Thyroid gland (tissue), 4 donors: ENCODE measurements around the gene ITCH. TPM values are rescaled to one million over a fixed set of nuclear protein-coding genes. Genes with fewer than 3 reads are reported as not detected.
"Not testable (repeated sequence)": the region's sequence is repeated elsewhere in the genome, so short reads cannot be mapped to it uniquely, and the experiment has no call there.

Experiments
- DNase-seq, 2 donors: peaks; one replicate each; pipeline ENCODE4 v3.0.0-alpha.2; 2019
- H3K27ac ChIP-seq, 3 donors: fragments of 200-600 bp; sonication (generic); 1 replicate in 2 of 3; 2 replicates in 1 of 3; pipeline ENCODE4 v1.5.1; 2016 to 2019; ENCODE audit warnings: mild to moderate bottlenecking in 1 of 3, moderate library complexity in 1 of 3
- H3K27me3 ChIP-seq: fragments of 200-600 bp; sonication (generic); one replicate; pipeline ENCODE4 v1.5.1; 2019
- H3K36me3 ChIP-seq, 2 donors: fragments of 200-600 bp; sonication (generic); one replicate each; pipeline ENCODE4 v1.5.1; 2016 to 2019
- H3K4me1 ChIP-seq, 2 donors: fragments of 200-600 bp; sonication (generic); one replicate each; pipeline ENCODE4 v1.5.1; 2017 to 2019
- H3K4me3 ChIP-seq, 3 donors: fragments of 200-600 bp; sonication (generic); replicated peaks in 1 of 3; 1 replicate in 2 of 3; 2 replicates in 1 of 3; pipeline ENCODE4 v1.5.1; 2016; ENCODE audit warnings: mild to moderate bottlenecking in 1 of 3
- H3K9me3 ChIP-seq: fragments of 200-600 bp; sonication (generic); one replicate; pipeline ENCODE4 v1.5.1; 2017
- POLR2A ChIP-seq, 2 donors: fragments of 450-650 bp; IDR thresholded peaks; one replicate each; pipeline ENCODE4 v1.6.1; 2017; ENCODE audit warnings: antibody characterized with exemption in 2 of 2, mild to moderate bottlenecking in 2 of 2, moderate library complexity in 1 of 2
- WGBS, 2 donors: methylation state at CpG; one replicate each; pipeline ENCODE4 v1.1.5; 2017; 5-methylcytosine and 5-hydroxymethylcytosine counted together
- intact Hi-C: fragments of 100-400 bp; cut with DNase I; formaldehyde crosslinking; loops from one replicate; pipeline ENCODE4 v1.15.1; 2023
- total RNA-seq, 4 donors: library from RNA; depleted of rRNA; stranded (reverse); fragments of >200 nt; gene quantifications; one replicate each; pipeline ENCODE4 v1.2.3, GENCODE V29; 2016
- TF ChIP-seq, protein P1 (sequence below), 6 experiments: fragments of 200-600 bp in 3 of 6; fragments of 450-650 bp in 3 of 6; sonication (generic) in 3 of 6; IDR thresholded peaks; one replicate each; pipeline ENCODE4 v1.5.1; 2016 to 2019; ENCODE audit warnings: antibody characterized with exemption in 6 of 6, mild to moderate bottlenecking in 2 of 6, inconsistent platforms in 1 of 6, moderate library complexity in 1 of 6

ITCH gene
- total RNA-seq, 4 donors from 2014 or later: 67.5 to 120 (median 75.5) TPM

GRCh38 chr20:34493646-34494045 lies 130.6 kb downstream of the ITCH start:
- WGBS, 2 donors: 90 to 91% methylated on average over 4 of the region's 4 CpGs
- intact Hi-C loops: no loop called here
- TF ChIP-seq POLR2A (IDR thresholded peaks at IDR 0.05): no peak
- TF ChIP-seq, protein P1, sequence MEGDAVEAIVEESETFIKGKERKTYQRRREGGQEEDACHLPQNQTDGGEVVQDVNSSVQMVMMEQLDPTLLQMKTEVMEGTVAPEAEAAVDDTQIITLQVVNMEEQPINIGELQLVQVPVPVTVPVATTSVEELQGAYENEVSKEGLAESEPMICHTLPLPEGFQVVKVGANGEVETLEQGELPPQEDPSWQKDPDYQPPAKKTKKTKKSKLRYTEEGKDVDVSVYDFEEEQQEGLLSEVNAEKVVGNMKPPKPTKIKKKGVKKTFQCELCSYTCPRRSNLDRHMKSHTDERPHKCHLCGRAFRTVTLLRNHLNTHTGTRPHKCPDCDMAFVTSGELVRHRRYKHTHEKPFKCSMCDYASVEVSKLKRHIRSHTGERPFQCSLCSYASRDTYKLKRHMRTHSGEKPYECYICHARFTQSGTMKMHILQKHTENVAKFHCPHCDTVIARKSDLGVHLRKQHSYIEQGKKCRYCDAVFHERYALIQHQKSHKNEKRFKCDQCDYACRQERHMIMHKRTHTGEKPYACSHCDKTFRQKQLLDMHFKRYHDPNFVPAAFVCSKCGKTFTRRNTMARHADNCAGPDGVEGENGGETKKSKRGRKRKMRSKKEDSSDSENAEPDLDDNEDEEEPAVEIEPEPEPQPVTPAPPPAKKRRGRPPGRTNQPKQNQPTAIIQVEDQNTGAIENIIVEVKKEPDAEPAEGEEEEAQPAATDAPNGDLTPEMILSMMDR (IDR thresholded peaks at IDR 0.05): no peak
- H3K27me3 ChIP-seq: no peaks in the 10 kb centered on the region
- DNase-seq: no peak
- no peaks in the 10 kb centered on the region for H3K9me3 ChIP-seq
- no peak overlapping the region for H3K27ac ChIP-seq
- no peak overlapping the region for H3K4me3 ChIP-seq
- no peaks in the 10 kb centered on the region for H3K4me1 ChIP-seq
- H3K36me3 ChIP-seq: peaks cover 8 to 40% of the 10 kb centered on the region in 2 donors

GRCh38 chr20:34495307-34495706 lies 132.2 kb downstream of the ITCH start:
- Histone ChIP-seq H3K4me3 (no peak overlapping the region), H3K9me3 (no peaks in the 10 kb centered on the region), H3K36me3 (peaks cover 0 to 30% of the 10 kb centered on the region in 2 donors), H3K27ac (no peak overlapping the region), H3K4me1 (no peaks in the 10 kb centered on the region), H3K27me3 (no peaks in the 10 kb centered on the region)
- no peak for DNase-seq
- intact Hi-C loops: no loop called here
- TF ChIP-seq POLR2A (IDR thresholded peaks at IDR 0.05): no peak
- TF ChIP-seq, protein P1 (IDR thresholded peaks at IDR 0.05): no peak
- WGBS, 2 donors: 96 to 97% methylated on average over 7 of the region's 7 CpGs

- H3K4me3 ChIP-seq: no peak overlapping the region
- peaks cover 0 to 24% of the 10 kb centered on the region in 2 donors for H3K36me3 ChIP-seq
- intact Hi-C loops: no loop called here
- no peak for DNase-seq
- H3K4me1 ChIP-seq: no peaks in the 10 kb centered on the region
- no peak overlapping the region for H3K27ac ChIP-seq
- no peaks in the 10 kb centered on the region for H3K27me3 ChIP-seq
- TF ChIP-seq POLR2A (IDR thresholded peaks at IDR 0.05): no peak
- TF ChIP-seq, protein P1 (IDR thresholded peaks at IDR 0.05): no peak
- 89 to 92% methylated on average over 1 of the region's 1 CpG for WGBS, 2 donors
- no peaks in the 10 kb centered on the region for H3K9me3 ChIP-seq
Measured at GRCh38 chr20:34495916-34496315, 132.8 kb downstream of the ITCH start.

GRCh38 chr20:34497596-34497995 lies 134.5 kb downstream of the ITCH start:
- WGBS, 2 donors: 99% methylated on average over 6 of the region's 6 CpGs

DNA sequence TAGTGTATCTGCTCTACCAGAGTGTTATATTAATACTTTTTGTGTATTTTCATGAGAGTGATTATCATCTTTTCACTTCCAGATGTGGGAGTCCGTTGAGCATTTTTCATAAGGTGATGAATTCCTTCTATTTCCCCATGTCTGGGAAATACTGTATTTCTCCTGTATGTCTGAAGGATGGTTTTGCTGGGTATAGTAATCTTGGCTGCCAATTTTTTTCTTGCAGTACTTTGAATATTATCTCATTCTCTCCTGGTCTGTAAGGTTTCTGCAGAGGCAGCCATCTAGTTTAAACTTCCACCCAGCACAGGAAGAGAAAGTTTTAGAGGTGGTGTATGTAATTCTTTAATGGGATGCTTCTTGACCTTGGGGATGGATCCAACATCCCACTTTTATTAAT lies 137.8 kb downstream of the ITCH start:
- TF ChIP-seq, protein P1 (IDR thresholded peaks at IDR 0.05): no peak
- no peak for TF ChIP-seq POLR2A (IDR thresholded peaks at IDR 0.05)
- no peak overlapping the region for H3K27ac ChIP-seq
- no peak overlapping the region for H3K4me3 ChIP-seq
- peaks cover 3 to 19% of the 10 kb centered on the region in 2 donors for H3K36me3 ChIP-seq
- 95 to 100% methylated on average over 1 of the region's 1 CpG for WGBS, 2 donors
- intact Hi-C loops: no loop called here
- no peaks in the 10 kb centered on the region for H3K9me3 ChIP-seq
- no peak for DNase-seq
- H3K4me1 ChIP-seq: no peaks in the 10 kb centered on the region
- H3K27me3 ChIP-seq: no peaks in the 10 kb centered on the region

More at GRCh38 chr20:34497596-34497995, 134.5 kb downstream of the ITCH start:
- H3K4me3 ChIP-seq, H3K27ac ChIP-seq, intact Hi-C loops, H3K27me3 ChIP-seq, H3K9me3 ChIP-seq, DNase-seq, H3K4me1 ChIP-seq: not testable (repeated sequence)
- peaks cover 0 to 18% of the 10 kb centered on the region in 2 donors for H3K36me3 ChIP-seq

DNA sequence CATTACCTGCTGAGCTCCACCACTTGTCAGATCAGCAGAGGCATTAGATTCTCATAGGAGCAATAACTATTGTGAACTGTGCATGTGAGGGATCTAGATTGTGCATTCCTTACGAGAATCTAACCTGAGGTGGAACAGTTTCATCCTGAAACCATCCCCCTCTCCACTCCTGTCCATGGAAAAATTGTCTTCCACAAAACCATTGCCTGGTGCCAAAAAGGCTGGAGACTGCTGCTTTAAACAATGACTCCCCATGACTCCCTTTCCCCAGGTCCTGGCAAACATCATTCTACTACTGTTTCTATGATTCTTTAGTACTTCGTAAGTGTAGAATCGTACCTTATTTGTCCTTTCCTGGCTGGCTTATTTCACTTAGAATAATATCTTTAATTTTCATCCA lies 143.4 kb downstream of the ITCH start:
- peaks cover 11 to 31% of the 10 kb centered on the region in 2 donors for H3K36me3 ChIP-seq
- no peak overlapping the region for H3K4me3 ChIP-seq
- no peaks in the 10 kb centered on the region for H3K27me3 ChIP-seq
- no peak for DNase-seq
- 91 to 94% methylated on average over 3 of the region's 3 CpGs for WGBS, 2 donors
- H3K4me1 ChIP-seq: peaks cover 2 to 11% of the 10 kb centered on the region in 2 donors
- intact Hi-C loops: no loop called here
- no peak overlapping the region for H3K27ac ChIP-seq
- H3K9me3 ChIP-seq: no peaks in the 10 kb centered on the region
- no peak for TF ChIP-seq POLR2A (IDR thresholded peaks at IDR 0.05)
- TF ChIP-seq, protein P1 (IDR thresholded peaks at IDR 0.05): no peak
